GM13976 (cell line): ENCODE results near the gene DOK7.

Source experiments
- DNase-seq: peaks from one replicate; pipeline ENCODE4 v3.0.0; 2012; ENCODE audit warnings: low spot score
- CTCF ChIP-seq: IDR thresholded peaks from 2 replicates; pipeline ENCODE4 v1.5.1; 2012; ENCODE audit warnings: borderline replicate concordance, mild to moderate bottlenecking; ENCODE audit not compliant: insufficient read depth; ENCODE audit errors: extremely low read depth, missing control alignments, control extremely low read depth
- in situ Hi-C: fragments of 300-500 bp; cut with MboI; formaldehyde crosslinking; loops from one replicate; pipeline ENCODE4 v1.12.0; 2022; ENCODE audit warnings: low sequenced_read_pairs, mixed read lengths, inconsistent platforms; ENCODE audit not compliant: unreplicated experiment

DOK7 gene

GRCh38 chr4:3462790-3463415, at the start of gene DOK7:
Gene DOK7, plus strand, starts transcription at chr4:3463306. Its CDS starts 70 bp downstream, at chr4:3463376.
- in situ Hi-C loops = no loop called here
- DNase-seq = no peak
- no peak for TF ChIP-seq CTCF

- in situ Hi-C loops = no loop called here
- no peak for DNase-seq
- TF ChIP-seq CTCF = no peak
Measured at GRCh38 chr4:3413675-3414420, 49.3 kb upstream of the DOK7 start.

- TF ChIP-seq CTCF = no peak
- in situ Hi-C loops = no loop called here
- DNase-seq = no peak
Measured at GRCh38 chr4:3414421-3415279, 48.5 kb upstream of the DOK7 start.

- TF ChIP-seq CTCF = no peak
- DNase-seq = no peak
- in situ Hi-C loops = no loop called here
Measured at GRCh38 chr4:3415471-3416141, 47.5 kb upstream of the DOK7 start.

GRCh38 chr4:3416270-3416669, 46.8 kb upstream of the DOK7 start:
- no peak for TF ChIP-seq CTCF
- in situ Hi-C loops = no loop called here
- no peak for DNase-seq

- no peak for DNase-seq
- in situ Hi-C loops = no loop called here
Measured at GRCh38 chr4:3416821-3417221, 46.3 kb upstream of the DOK7 start.

More at GRCh38 chr4:3416821-3417221, 46.3 kb upstream of the DOK7 start:
- no peak for TF ChIP-seq CTCF
